SK-N-MC (cell line): ENCODE data around the gene ZNF235.

Experiments used
- EZH2 ChIP-seq: fragments of 200-600 bp; sonication (generic); IDR thresholded peaks from one replicate; pipeline ENCODE4 v1.6.1; 2017; ENCODE audit warnings: antibody characterized with exemption
- POLR2AphosphoS5 ChIP-seq: IDR thresholded peaks from 2 replicates; pipeline ENCODE4 v1.6.1; 2012; ENCODE audit warnings: mild to moderate bottlenecking, low read depth, low read length, borderline replicate concordance

- no peak for TF ChIP-seq EZH2
- TF ChIP-seq POLR2AphosphoS5 = no peak
Observed at GRCh38 chr19:44260695-44261446, 44.0 kb downstream of the ZNF235 start.
